NCI-H1694 treated with DMSO at 0.1 percent for 48 hours (cell line): ENCODE results near the gene LTBR.
"Not testable (repeated sequence)": the region's sequence is repeated elsewhere in the genome, so short reads cannot be mapped to it uniquely, and the experiment has no call there.

Experiments used
- DNase-seq: peaks from one replicate; lab custom pipeline; 2025; lab: John Stamatoyannopoulos, UW

The LTBR gene

DNA sequence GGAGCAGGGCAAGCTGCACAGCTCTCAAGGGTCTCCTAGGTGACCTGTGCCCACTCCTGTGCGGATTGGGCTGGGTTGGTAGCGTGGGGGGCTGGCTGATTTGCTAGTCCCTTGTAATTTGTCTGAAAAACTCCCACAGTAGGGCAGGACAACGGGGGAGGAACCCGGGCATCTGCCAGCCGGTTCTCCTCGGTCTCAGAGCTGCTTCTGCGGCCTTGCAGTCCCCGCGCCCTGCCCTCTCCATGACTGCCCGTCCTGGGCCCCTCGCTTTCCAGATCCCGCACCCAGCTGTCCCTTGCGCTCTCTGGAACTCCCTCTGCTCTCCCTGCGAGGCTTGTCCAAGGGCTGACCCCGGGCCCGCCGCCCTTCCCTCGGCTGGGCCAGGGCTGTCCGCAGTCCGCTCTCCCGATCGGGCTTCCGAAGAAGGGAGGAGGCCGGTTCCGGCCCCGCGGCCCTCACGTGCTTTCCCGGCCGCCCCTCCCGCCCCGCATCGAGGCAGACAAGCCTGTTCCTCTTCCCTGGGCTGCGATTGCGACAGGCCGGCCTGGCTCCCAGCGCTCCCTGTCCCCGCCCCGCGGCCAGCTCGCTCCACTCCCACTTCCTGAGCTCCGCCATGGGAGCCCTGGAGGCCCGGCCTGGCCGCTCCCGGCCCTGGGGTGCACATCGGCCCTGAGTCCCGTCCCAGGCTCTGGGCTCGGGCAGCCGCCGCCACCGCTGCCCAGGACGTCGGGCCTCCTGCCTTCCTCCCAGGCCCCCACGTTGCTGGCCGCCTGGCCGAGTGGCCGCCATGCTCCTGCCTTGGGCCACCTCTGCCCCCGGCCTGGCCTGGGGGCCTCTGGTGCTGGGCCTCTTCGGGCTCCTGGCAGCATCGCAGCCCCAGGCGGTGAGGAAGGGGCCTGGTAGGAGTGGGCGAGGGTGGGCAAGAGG lies at the start of gene LTBR:
TSS of gene LTBR (plus strand) at position 591 of the 927 bp plus-strand sequence. CDS start at position 788, 197 bp downstream.
- DNase-seq, result no peak

- no peak for DNase-seq
Observed at GRCh38 chr12:6334359-6334758, 49.6 kb upstream of the LTBR start.

DNA sequence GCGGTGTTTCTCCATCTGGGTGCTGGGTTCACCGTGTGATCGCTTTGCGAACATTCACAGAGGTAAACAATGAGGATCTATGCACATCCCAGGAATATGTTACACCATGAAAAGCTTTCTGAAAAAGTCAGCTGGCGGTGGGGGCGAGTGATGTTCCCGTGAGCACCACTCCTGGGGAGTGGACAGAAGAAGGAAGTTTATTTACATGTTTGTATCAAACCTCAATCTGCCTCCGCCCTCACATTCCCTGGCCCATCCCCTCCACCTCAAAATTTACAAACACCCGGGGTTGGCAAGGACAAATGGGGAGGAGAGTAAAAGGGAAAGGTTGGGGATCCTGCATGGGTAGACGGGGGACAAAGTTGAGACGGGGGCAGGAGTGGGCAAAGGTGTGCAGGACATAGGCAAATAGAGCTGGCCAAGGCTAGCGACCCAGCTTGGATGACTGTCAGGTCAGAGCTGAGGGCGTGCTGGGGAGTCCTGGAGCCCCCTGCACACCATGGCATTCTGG lies 49.0 kb upstream of the LTBR start:
- no peak for DNase-seq

DNA sequence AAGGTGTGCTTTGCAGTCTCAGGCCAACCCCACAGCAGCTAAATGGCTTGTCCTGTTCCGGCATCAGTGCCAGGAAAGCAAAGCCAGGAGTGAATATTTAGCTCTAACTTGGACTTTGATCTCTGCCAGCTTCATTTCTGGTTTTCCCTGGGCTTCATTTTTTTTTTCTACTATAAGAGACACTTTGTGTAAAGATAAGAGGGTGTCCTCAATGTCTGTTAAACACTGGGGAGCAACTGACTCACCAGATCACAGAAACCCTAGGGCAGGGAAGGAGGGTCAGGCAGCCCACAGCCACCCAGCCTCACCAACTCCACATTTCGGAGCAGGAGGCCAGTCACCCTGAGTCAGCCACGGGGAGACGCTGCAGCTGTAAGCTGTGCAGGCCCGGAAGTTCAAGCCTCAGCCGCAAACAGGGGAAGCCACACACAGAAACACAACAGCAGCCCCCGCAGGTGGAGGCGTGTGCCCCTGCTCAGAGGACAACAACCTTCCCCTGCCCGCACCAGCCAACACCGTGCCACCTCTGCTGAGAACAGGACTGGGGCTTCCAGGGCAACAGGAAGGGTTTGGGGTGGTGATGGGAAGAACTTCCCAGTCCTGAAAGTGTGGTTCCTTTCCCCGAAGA lies 48.4 kb upstream of the LTBR start:
- DNase-seq, result no peak

DNA sequence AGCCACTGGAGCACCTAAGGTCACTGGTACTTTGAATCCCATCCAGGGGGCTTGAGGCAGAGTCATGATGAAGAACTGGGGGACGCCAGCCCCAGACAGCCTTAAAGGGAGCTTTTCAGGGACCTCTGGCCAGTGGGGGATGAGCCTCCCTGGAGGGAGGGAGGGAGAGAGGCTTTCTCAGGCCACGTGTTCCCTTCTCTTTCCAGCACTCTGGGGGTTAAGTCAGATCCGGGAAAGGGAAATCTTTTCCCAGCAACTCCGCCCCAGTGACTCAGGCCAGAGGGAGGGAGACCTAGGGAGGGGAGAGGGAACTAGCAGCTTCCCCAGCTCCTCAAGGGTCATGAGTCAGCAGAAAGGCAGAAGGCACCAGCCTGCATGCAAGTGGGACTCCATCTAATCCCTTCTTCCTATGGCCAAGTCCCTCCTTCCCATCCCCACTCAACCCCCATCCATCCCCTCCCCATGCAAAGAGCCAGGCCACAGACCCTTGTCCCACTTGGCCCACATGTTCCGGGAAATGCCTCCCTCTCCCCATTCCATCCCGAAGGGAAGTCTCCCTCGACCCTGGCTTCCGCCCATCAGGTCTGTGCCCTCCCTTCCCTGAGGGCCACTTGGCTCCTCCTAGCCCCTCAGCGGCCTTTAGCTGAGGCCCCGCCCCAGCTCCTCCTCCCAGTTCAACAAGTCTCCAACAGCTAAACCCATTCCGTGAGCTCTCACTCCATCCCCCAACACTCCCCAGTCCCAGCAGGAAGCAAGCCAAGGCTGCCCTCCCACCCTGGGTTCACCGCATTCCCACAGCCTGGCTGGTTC lies 47.7 kb upstream of the LTBR start:
- no peak for DNase-seq

- DNase-seq, result no peak
Observed at GRCh38 chr12:6336889-6337853, 46.8 kb upstream of the LTBR start.

DNA sequence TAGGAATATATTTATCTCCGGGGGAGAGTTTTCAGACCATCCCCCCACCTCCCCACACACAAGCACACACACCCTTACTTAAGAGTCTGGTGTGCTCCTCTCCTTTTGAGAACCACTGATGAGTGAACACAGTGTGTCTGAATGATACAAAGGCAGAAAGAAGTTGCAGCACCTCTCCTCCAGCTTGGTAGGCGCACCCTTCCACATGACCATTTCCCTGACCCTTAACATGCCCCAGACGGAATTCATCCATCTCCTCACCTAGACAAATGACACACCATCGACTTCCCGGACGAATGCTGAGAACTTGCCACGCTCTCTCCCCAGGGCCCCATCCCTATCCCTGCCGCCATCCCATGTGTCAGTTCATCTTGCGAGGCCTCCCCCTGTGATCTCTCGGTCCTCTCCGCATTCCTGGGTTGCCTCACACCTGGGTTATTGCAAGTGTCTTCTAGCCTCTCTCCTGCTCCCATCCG lies 46.0 kb upstream of the LTBR start:
- no peak for DNase-seq

- not testable (repeated sequence) for DNase-seq
Observed at GRCh38 chr12:6338536-6338935, 45.4 kb upstream of the LTBR start.

- DNase-seq, result no peak
Observed at GRCh38 chr12:6338955-6339354, 45.0 kb upstream of the LTBR start.

- DNase-seq, result no peak
Observed at GRCh38 chr12:6340032-6340638, 43.8 kb upstream of the LTBR start.

DNA sequence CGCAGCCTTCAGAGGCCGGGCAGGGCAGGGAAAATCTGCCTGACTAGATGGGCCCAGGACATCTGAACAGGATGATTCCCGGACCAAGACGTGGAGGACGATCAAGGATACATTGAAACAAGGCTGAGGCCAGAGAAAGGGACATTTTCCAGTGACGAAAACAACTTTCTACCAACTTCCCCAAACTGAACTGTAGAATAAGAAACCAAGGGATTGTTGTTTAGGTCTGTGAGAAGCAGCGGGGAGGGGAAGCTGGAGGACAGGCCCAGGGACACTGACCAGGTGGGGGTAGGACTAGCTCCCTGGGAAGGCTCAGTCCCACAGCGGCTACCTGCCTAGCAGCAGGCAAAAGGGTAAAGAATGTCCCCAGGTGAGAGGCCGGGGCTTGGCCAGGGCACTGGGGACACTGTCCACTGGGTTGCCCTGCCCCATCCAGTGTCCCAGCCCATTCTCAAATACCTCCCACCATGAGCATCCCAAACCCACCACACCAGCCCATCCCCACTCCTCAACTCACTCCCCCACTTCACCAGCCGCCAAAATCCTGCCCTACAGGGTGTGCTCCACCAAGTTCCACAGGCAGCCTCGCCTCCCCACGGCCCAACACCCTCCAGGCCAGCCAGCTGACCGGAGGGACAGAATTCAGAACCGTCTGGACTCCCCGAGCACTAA lies 43.1 kb upstream of the LTBR start:
- no peak for DNase-seq

GRCh38 chr12:6341417-6342139 lies 42.4 kb upstream of the LTBR start, which contains the start of gene TNFRSF1A:
Gene TNFRSF1A, minus strand, starts transcription at chr12:6342076. Its CDS starts 262 bp downstream, at chr12:6341814.
- no peak for DNase-seq

DNA sequence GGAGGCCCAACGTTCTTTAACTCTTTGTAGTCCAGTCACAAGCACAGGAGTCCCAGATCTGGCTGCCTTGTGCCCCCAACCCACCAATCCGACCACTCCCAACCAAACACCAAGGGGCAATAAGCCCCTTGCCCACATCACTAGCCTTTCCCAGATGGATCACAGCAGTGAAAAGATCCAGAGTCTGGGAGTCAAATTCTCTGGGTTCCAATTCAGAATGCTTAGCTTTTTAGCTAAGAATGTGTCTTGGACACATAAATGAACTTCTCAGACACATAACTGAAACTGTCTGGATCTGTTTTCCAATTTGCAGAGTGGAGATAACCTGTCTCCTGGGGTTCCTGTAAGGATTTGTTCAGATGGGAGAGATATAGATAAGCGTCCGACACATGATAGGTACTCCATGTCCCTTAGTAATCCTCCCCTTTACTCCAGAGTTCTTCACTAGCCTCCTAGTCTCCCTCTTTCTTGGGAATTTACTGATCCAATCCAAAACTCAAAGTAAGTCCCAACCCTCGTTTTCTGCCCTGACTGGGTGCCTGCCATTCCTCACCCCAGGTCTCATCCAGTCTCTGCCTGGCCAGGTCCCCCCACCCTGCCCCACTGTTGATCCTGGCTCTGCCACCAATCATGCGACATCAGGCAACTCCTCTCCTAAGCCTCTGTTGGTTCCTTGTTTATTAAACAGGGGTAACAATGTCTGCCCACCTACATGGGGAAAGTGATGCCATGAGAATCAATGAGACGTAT lies 41.6 kb upstream of the LTBR start:
- DNase-seq, result no peak

DNA sequence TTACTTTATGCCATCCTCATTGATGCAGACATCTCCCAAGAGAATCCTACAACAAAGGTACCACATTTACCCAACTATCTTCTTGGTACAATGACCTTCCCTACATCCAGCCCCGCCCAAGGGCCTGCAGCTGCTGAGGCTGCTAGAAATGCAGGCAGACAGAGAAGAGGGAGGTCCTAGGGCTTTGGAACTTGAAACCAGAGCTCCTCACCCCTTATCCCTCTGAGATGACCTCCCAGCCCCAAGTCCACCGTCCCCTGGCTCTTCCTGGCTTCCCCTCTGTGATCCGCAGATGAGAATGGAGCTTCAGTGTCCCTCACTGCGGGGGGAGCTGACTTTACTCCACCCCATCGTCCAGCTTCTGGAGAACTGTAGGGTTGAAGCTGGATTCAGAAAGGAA lies 40.4 kb upstream of the LTBR start:
- no peak for DNase-seq

DNA sequence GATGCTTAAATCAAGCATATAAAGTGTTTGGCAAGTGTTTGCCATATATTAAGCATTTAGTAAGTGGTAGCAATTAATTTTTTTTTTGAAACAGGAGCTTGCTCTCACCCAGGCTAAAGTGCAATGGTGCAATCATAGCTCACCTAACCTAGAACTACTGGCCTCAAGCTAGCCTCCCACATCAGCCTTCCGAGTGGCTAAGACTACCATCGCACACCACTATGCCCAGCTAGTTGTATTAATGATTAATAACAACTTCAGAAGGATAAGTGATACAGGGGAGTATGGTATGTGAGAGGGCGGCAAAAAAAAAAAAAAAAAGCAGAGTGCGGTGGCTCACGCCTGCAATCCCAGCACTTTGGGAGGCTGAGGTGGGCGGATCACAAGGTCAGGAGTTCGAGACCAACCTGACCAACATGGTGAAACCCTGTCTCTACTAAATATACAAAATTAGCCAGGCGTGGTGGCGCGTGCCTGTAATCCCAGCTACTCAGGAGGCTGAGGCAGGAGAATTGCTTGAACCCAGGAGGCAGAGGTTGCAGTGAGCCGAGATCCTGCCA lies 39.8 kb upstream of the LTBR start:
- DNase-seq, result not testable (repeated sequence)

- no peak for DNase-seq
Observed at GRCh38 chr12:6345319-6346091, 38.5 kb upstream of the LTBR start.

- DNase-seq, result no peak
Observed at GRCh38 chr12:6346235-6346832, 37.6 kb upstream of the LTBR start.
